Astrocyte (in vitro differentiated cells and primary cell): ENCODE measurements around the gene PI4KA.

ENCODE experiments used
- CTCF ChIP-seq: IDR thresholded peaks from 2 replicates; pipeline ENCODE4 v1.5.1; 2011; ENCODE audit warnings: low read depth, mild to moderate bottlenecking, inconsistent platforms, low read length, moderate library complexity; ENCODE audit not compliant: insufficient read depth
- EZH2 ChIP-seq: IDR thresholded peaks from 2 replicates; pipeline ENCODE4 v1.6.1; 2012; ENCODE audit warnings: mild to moderate bottlenecking, low read length, inconsistent platforms; ENCODE audit not compliant: insufficient read depth

GRCh38 chr22:20671409-20672081 is 187.1 kb downstream of the PI4KA start:
- no peak for TF ChIP-seq CTCF
- no peak for TF ChIP-seq EZH2
